RWPE2 (cell line): Measurements from ENCODE around the gene MRPL50.

Source experiments
- ATAC-seq: fragments of 200-7000 bp; cut with Tn5 transposase; 3 replicates; pipeline ENCODE4 v1.9.1; 2021; ENCODE audit warnings: low read depth
- DNase-seq: peaks from one replicate; pipeline ENCODE4 v3.0.0-alpha.2; 2020; ENCODE audit warnings: low spot score
- H3K27ac ChIP-seq: fragments of 450-650 bp; 2 replicates; pipeline ENCODE4 v1.5.1; 2017; ENCODE audit warnings: mild to moderate bottlenecking; ENCODE audit not compliant: poor library complexity, severe bottlenecking
- H3K27me3 ChIP-seq: fragments of 250-450 bp; sonication (Bioruptor Pico); 2 replicates; pipeline ENCODE4 v1.5.1; 2021; ENCODE audit warnings: mild to moderate bottlenecking, moderate library complexity; ENCODE audit not compliant: insufficient read depth, poor library complexity, severe bottlenecking
- H3K36me3 ChIP-seq: fragments of 250-450 bp; sonication (Bioruptor Pico); 2 replicates; pipeline ENCODE4 v1.5.1; 2020; ENCODE audit warnings: low read depth, mild to moderate bottlenecking, moderate library complexity
- H3K4me1 ChIP-seq: fragments of 250-450 bp; sonication (Bioruptor Pico); 2 replicates; pipeline ENCODE4 v1.5.1; 2021; ENCODE audit warnings: mild to moderate bottlenecking, moderate library complexity; ENCODE audit not compliant: insufficient read depth, poor library complexity, severe bottlenecking
- H3K4me3 ChIP-seq: fragments of 250-450 bp; sonication (Bioruptor Pico); 2 replicates; pipeline ENCODE4 v1.5.1; 2021; ENCODE audit warnings: mild to moderate bottlenecking, moderate library complexity; ENCODE audit not compliant: severe bottlenecking
- H3K9me3 ChIP-seq: fragments of 250-450 bp; sonication (Bioruptor Pico); 2 replicates; pipeline ENCODE4 v1.5.1; 2021; ENCODE audit warnings: mild to moderate bottlenecking, moderate library complexity; ENCODE audit not compliant: severe bottlenecking
- CTCF ChIP-seq: fragments of 450-650 bp; IDR thresholded peaks from one replicate; pipeline ENCODE4 v1.5.1; 2017; ENCODE audit warnings: mild to moderate bottlenecking, moderate library complexity; ENCODE audit not compliant: poor library complexity, severe bottlenecking

The MRPL50 gene

DNA sequence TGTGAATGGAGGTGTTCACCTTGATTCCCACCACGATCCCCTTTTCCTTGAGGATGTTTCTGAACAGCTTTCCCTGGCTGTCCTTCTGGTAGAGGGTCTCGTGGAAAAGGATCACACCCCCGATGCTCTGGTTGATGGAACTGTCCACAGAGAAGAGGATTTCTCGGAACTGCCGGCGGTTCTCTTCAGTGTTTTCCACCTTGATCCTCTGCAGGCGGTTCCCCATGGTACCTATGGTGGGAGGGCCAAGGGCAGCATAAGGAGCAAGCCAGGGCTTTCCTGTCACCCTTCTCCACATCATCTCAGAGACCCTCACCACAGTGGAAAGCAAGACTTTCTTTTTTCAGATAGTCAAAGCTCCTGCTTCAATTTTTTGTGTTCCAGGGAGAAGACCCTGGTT lies 31.3 kb upstream of the MRPL50 start:
- no peak overlapping the region for H3K27ac ChIP-seq
- peaks cover 6% of the 10 kb centered on the region for H3K27me3 ChIP-seq
- no peak overlapping the region for H3K4me3 ChIP-seq
- H3K9me3 ChIP-seq: no peaks in the 10 kb centered on the region
- H3K4me1 ChIP-seq: no peaks in the 10 kb centered on the region
- TF ChIP-seq CTCF: no peak
- ATAC-seq: no peak
- no peak for DNase-seq
- H3K36me3 ChIP-seq: no peaks in the 10 kb centered on the region

DNA sequence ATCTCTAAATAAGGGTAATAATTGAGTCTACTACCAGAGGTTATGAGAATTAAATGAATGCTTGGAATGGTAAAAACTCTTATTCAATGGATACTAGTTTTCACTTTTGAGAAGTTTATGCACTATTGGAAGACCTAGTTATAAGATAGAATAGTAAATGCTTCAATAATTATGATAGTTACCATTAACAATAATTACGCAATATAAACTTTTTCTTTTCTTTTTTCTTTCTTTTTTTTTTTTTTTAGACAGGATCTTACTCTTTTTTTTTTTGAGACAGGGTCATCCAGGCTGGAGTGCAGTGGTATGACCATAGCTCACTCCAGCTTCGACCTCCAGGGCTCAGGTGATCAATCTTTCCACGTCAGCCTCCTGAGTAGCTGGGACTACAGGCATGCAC lies 30.5 kb upstream of the MRPL50 start:
- H3K27me3 ChIP-seq: peaks cover 6% of the 10 kb centered on the region
- no peaks in the 10 kb centered on the region for H3K4me1 ChIP-seq
- H3K4me3 ChIP-seq: no peak overlapping the region
- no peaks in the 10 kb centered on the region for H3K9me3 ChIP-seq
- ATAC-seq: no peak
- TF ChIP-seq CTCF: no peak
- no peak overlapping the region for H3K27ac ChIP-seq
- H3K36me3 ChIP-seq: no peaks in the 10 kb centered on the region
- DNase-seq: no peak

DNA sequence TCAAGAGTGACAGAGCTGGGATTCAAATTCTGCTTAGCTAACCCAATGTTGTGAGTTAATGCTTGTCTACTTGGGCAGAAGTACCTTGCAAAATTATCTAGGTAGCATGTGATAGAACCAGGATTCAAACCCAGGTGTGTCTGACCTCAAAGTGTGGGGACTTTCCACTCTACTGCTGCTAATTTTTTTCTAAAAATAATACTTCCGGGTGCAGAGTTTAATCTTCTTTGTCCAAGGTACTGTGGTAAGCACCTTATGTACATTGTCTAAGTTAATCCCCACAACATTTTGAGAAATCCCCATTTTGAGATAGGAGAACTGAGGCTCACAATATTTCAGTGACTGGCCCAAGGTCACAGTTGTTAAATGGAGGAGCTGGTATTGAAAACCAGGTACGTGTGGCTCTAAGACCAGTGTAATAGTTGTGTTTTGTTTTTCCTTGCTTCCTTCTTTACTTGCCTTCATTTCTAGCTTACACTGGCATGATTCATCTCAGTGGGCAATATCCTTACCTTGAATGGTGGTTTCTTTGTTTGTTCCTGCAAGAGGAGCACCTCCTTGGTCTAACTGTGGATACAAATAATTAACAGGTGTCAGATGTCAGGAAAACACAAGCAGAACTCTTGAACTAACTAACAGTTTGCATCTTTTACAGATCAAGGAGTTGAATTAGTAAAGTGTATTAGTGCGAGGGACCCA lies 29.7 kb upstream of the MRPL50 start:
- no peaks in the 10 kb centered on the region for H3K36me3 ChIP-seq
- no peak overlapping the region for H3K27ac ChIP-seq
- H3K4me1 ChIP-seq: no peaks in the 10 kb centered on the region
- H3K9me3 ChIP-seq: no peaks in the 10 kb centered on the region
- H3K4me3 ChIP-seq: no peak overlapping the region
- TF ChIP-seq CTCF: no peak
- H3K27me3 ChIP-seq: peaks cover 6% of the 10 kb centered on the region
- no peak for ATAC-seq
- no peak for DNase-seq

- H3K4me3 ChIP-seq: no peak overlapping the region
- H3K27ac ChIP-seq: no peak overlapping the region
- no peak for DNase-seq
- H3K36me3 ChIP-seq: no peaks in the 10 kb centered on the region
- H3K9me3 ChIP-seq: no peaks in the 10 kb centered on the region
- no peaks in the 10 kb centered on the region for H3K4me1 ChIP-seq
- ATAC-seq: no peak
- TF ChIP-seq CTCF: no peak
- peaks cover 6% of the 10 kb centered on the region for H3K27me3 ChIP-seq
Observed at GRCh38 chr9:101427358-101427757, 28.9 kb upstream of the MRPL50 start.

DNA sequence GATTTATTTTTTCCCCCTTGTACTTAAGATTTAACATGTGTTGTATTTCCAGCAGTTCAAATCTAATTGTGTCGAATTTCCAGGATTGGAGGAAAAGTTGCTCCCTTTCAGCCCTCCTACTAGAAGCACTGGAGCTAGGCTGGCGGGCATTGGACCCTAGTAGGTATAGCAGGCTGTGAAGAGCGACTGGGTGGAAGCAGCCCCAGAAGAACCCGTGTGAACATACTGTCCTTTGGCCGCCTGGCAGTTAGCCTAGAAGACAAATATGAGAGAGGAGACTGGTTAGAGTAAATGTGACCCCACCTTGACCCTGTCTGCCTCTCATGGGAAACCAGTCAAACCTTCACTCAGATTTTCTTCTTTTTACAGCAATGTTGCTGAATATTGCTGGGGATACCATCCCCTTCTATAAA lies 23.2 kb upstream of the MRPL50 start:
- ATAC-seq (no peak), DNase-seq (no peak)
- Histone ChIP-seq H3K4me1 (no peaks in the 10 kb centered on the region), H3K27me3 (peaks cover 2% of the 10 kb centered on the region), H3K9me3 (no peaks in the 10 kb centered on the region), H3K27ac (no peak overlapping the region), H3K4me3 (no peak overlapping the region), H3K36me3 (no peaks in the 10 kb centered on the region)
- TF ChIP-seq CTCF: no peak
